H9 (cell line): ENCODE data around the gene TRIM32. TPM values are rescaled to one million over a fixed set of nuclear protein-coding genes. Genes with fewer than 3 reads are reported as not detected.

ENCODE experiments used
- DNase-seq: peaks from one replicate; pipeline ENCODE4 v3.0.0-alpha.2; 2017
- H2AFZ ChIP-seq: one replicate; pipeline ENCODE4 v1.6.1; 2013; ENCODE audit warnings: mild to moderate bottlenecking, low read length, control low read depth, moderate library complexity
- H2AK5ac ChIP-seq: 2 replicates; pipeline ENCODE4 v1.6.1; 2013; ENCODE audit warnings: low read length, control low read depth, mixed read lengths; ENCODE audit not compliant: insufficient read length
- H2BK120ac ChIP-seq: one replicate; pipeline ENCODE4 v1.6.1; 2013; ENCODE audit warnings: low read depth, mild to moderate bottlenecking, low read length, control low read depth, inconsistent platforms; ENCODE audit not compliant: poor library complexity, severe bottlenecking
- H2BK12ac ChIP-seq: 2 replicates; pipeline ENCODE4 v1.6.1; 2013; ENCODE audit warnings: low read length, control low read depth, mixed read lengths, low read depth; ENCODE audit not compliant: insufficient read length
- H2BK15ac ChIP-seq: 2 replicates; pipeline ENCODE4 v1.6.1; 2013; ENCODE audit warnings: low read depth, low read length, control low read depth
- H2BK20ac ChIP-seq: one replicate; pipeline ENCODE4 v1.6.1; 2013; ENCODE audit warnings: low read depth, mild to moderate bottlenecking, low read length, control low read depth, inconsistent platforms; ENCODE audit not compliant: poor library complexity, severe bottlenecking
- H2BK5ac ChIP-seq: 2 replicates; pipeline ENCODE4 v1.6.1; 2013; ENCODE audit warnings: low read length, control low read depth, mixed read lengths; ENCODE audit not compliant: insufficient read length
- H3K14ac ChIP-seq: 2 replicates; pipeline ENCODE4 v1.6.1; 2013; ENCODE audit warnings: low read length, control low read depth; ENCODE audit not compliant: insufficient read depth
- H3K18ac ChIP-seq: 2 replicates; pipeline ENCODE4 v1.6.1; 2013; ENCODE audit warnings: low read depth, mild to moderate bottlenecking, mixed read lengths, low read length, control low read depth; ENCODE audit not compliant: insufficient read length
- H3K23ac ChIP-seq: 2 replicates; pipeline ENCODE4 v1.6.1; 2013; ENCODE audit warnings: low read length, control low read depth, mixed read lengths, low read depth; ENCODE audit not compliant: insufficient read length
- H3K23me2 ChIP-seq: 2 replicates; pipeline ENCODE4 v1.6.1; 2013; ENCODE audit warnings: low read depth, mild to moderate bottlenecking, mixed read lengths, low read length, control low read depth; ENCODE audit not compliant: insufficient read length, poor library complexity, severe bottlenecking
- H3K27ac ChIP-seq: 2 replicates; pipeline ENCODE4 v1.5.1; 2013; ENCODE audit warnings: low read length, control low read depth, mixed read lengths, low read depth; ENCODE audit not compliant: insufficient read length
- H3K27me3 ChIP-seq: 2 replicates; pipeline ENCODE4 v1.6.1; 2013; ENCODE audit warnings: low read length, control low read depth, inconsistent platforms; ENCODE audit not compliant: insufficient read depth
- H3K4ac ChIP-seq: 2 replicates; pipeline ENCODE4 v1.6.1; 2013; ENCODE audit warnings: low read depth, mild to moderate bottlenecking, control low read depth, inconsistent platforms, low read length, moderate library complexity
- H3K4me1 ChIP-seq: 2 replicates; pipeline ENCODE4 v1.6.1; 2013; ENCODE audit warnings: low read length, control low read depth, inconsistent platforms; ENCODE audit not compliant: insufficient read depth
- H3K4me2 ChIP-seq: 2 replicates; pipeline ENCODE4 v1.6.1; 2013; ENCODE audit warnings: low read length, control low read depth, mixed read lengths; ENCODE audit not compliant: insufficient read length, insufficient read depth
- H3K56ac ChIP-seq: 2 replicates; pipeline ENCODE4 v1.6.1; 2013; ENCODE audit warnings: low read depth, mild to moderate bottlenecking, mixed read lengths, low read length, control low read depth; ENCODE audit not compliant: insufficient read length
- H3K79me1 ChIP-seq: 2 replicates; pipeline ENCODE4 v1.6.1; 2013; ENCODE audit warnings: low read depth, mild to moderate bottlenecking, moderate library complexity, low read length, control low read depth, inconsistent platforms; ENCODE audit not compliant: insufficient read depth, poor library complexity, severe bottlenecking
- H3K79me2 ChIP-seq: 2 replicates; pipeline ENCODE4 v1.6.1; 2013; ENCODE audit warnings: low read length, control low read depth, inconsistent platforms; ENCODE audit not compliant: insufficient read depth
- H3K9ac ChIP-seq: 2 replicates; pipeline ENCODE4 v1.6.1; 2013; ENCODE audit warnings: low read length, control low read depth, mixed read lengths; ENCODE audit not compliant: insufficient read length; ENCODE audit errors: extremely low read depth
- H3K9me3 ChIP-seq: one replicate; pipeline ENCODE4 v1.6.1; 2013; ENCODE audit warnings: low read depth, low read length, inconsistent platforms; ENCODE audit not compliant: control insufficient read depth
- H3T11ph ChIP-seq: one replicate; pipeline ENCODE4 v1.6.1; 2013; ENCODE audit warnings: mild to moderate bottlenecking, low read length, control low read depth, inconsistent platforms
- H4K20me1 ChIP-seq: one replicate; pipeline ENCODE4 v1.6.1; 2013; ENCODE audit not compliant: control insufficient read depth, insufficient read length, insufficient read depth
- H4K5ac ChIP-seq: 2 replicates; pipeline ENCODE4 v1.6.1; 2013; ENCODE audit warnings: low read depth, mild to moderate bottlenecking, mixed read lengths, low read length, control low read depth; ENCODE audit not compliant: insufficient read length
- H4K8ac ChIP-seq: replicated peaks from 2 replicates; pipeline ENCODE4 v1.6.1; 2013; ENCODE audit warnings: low read length, control low read depth, mixed read lengths, low read depth; ENCODE audit not compliant: insufficient read length
- H4K91ac ChIP-seq: 2 replicates; pipeline ENCODE4 v1.6.1; 2013; ENCODE audit warnings: low read depth, mild to moderate bottlenecking, moderate library complexity, mixed read lengths, low read length, control low read depth; ENCODE audit not compliant: insufficient read length
- H3K27ac Mint-ChIP-seq, 3 experiments: 2 replicates in 2 of 3; 3 replicates in 1 of 3; pipeline ENCODE4 v1.8.0; 2020 to 2021; ENCODE audit warnings: mixed read lengths in 3 of 3, mild to moderate bottlenecking in 1 of 3, moderate library complexity in 1 of 3
- H3K27me3 Mint-ChIP-seq: 2 replicates; pipeline ENCODE4 v1.8.0; 2021; ENCODE audit warnings: low read depth, mild to moderate bottlenecking, moderate library complexity, mixed read lengths
- H3K36me3 Mint-ChIP-seq, 3 experiments: 2 replicates in 2 of 3; 3 replicates in 1 of 3; pipeline ENCODE4 v1.8.0; 2020 to 2021; ENCODE audit warnings: low read depth in 3 of 3, mixed read lengths in 3 of 3; ENCODE audit not compliant: insufficient read depth in 1 of 3
- H3K4me1 Mint-ChIP-seq, 2 experiments: 2 replicates each; pipeline ENCODE4 v1.8.0; 2020; ENCODE audit warnings: mixed read lengths in 2 of 2
- H3K4me3 Mint-ChIP-seq, 2 experiments: 2 replicates in 1 of 2; 3 replicates in 1 of 2; pipeline ENCODE4 v1.8.0; 2020 to 2021; ENCODE audit warnings: mild to moderate bottlenecking in 2 of 2, mixed read lengths in 2 of 2, moderate library complexity in 1 of 2
- H3K9me3 Mint-ChIP-seq, 2 experiments: 2 replicates in 1 of 2; 3 replicates in 1 of 2; pipeline ENCODE4 v1.8.0; 2020; ENCODE audit warnings: mild to moderate bottlenecking in 2 of 2, mixed read lengths in 2 of 2, moderate library complexity in 1 of 2
- CTCF ChIP-seq: fragments of 200-600 bp; sonication (generic); conservative IDR thresholded peaks from 3 replicates; pipeline ENCODE4 v1.8.0; 2021; ENCODE audit warnings: antibody characterized with exemption, mild to moderate bottlenecking
- WGBS: extraction: QIAGEN DNeasy Blood & Tissue Kit; methylation state at CpG from one replicate; pipeline ENCODE4 v1.1.7; 2013; ENCODE audit warnings: missing lambda C conversion rate, low lambda C conversion rate, mixed read lengths; ENCODE audit not compliant: insufficient read length; ENCODE audit errors: extremely low coverage; 5-methylcytosine and 5-hydroxymethylcytosine counted together
- total RNA-seq: library from RNA; stranded (reverse); gene quantifications from 2 replicates; pipeline ENCODE4 v1.2.1, GENCODE V29; 2021

Gene TRIM32
- total RNA-seq, 1 experiment from 2014 or later = 12.9 TPM

- Mint-ChIP-seq H3K27me3 (no peaks in the 10 kb centered on the region), H3K36me3 (no peaks in the 10 kb centered on the region; a peak in 2 of 7 replicates), H3K4me1 (peaks cover 4% of the 10 kb centered on the region in 2 experiments), H3K9me3 (no peaks in the 10 kb centered on the region), H3K4me3 (no peak overlapping the region), H3K27ac (no peak overlapping the region)
- Histone ChIP-seq H3K27ac (no peak overlapping the region), H3K79me1 (no peaks in the 10 kb centered on the region), H4K8ac (no peak overlapping the region), H4K5ac (no peak overlapping the region), H2BK20ac (no peak overlapping the region), H3K56ac (no peak overlapping the region), H2AFZ (no peak overlapping the region), H3T11ph (no peak overlapping the region), H4K91ac (no peak overlapping the region), H2AK5ac (no peak overlapping the region), H3K9me3 (no peaks in the 10 kb centered on the region), H3K79me2 (no peaks in the 10 kb centered on the region), H2BK5ac (no peak overlapping the region), H3K18ac (no peak overlapping the region), H3K23me2 (no peaks in the 10 kb centered on the region), H3K4me1 (no peaks in the 10 kb centered on the region), H3K4ac (no peak overlapping the region), H3K4me2 (no peak overlapping the region), H2BK12ac (no peak overlapping the region), H2BK15ac (no peak overlapping the region), H2BK120ac (no peak overlapping the region), H3K23ac (no peak overlapping the region), H3K9ac (no peak overlapping the region), H4K20me1 (no peaks in the 10 kb centered on the region), H3K27me3 (no peaks in the 10 kb centered on the region), H3K14ac (no peak overlapping the region)
- no CpG with 5 or more reads among the region's 7 CpGs for WGBS
- no peak for DNase-seq
- TF ChIP-seq CTCF = no peak
Observed at GRCh38 chr9:116653348-116654058, 33.6 kb upstream of the TRIM32 start.
